Stimulated activated CD4-positive, alpha-beta T cell treated with anti-CD3 and anti-CD28 coated beads, Interleukin-12 subunit alpha, Interleukin-12 subunit beta, amount 100 ng/mL, for 24 hours (primary cell): ENCODE measurements around the gene HOXA2.
A peak's percentile ranks its signal among the peaks of the same experiment; 100 is the strongest.

Experiments used
- DNase-seq, 2 experiments: peaks; one replicate each; pipeline ENCODE4 v3.0.0-alpha.2; 2020; ENCODE audit warnings: low read depth in 2 of 2

The HOXA2 gene

DNA sequence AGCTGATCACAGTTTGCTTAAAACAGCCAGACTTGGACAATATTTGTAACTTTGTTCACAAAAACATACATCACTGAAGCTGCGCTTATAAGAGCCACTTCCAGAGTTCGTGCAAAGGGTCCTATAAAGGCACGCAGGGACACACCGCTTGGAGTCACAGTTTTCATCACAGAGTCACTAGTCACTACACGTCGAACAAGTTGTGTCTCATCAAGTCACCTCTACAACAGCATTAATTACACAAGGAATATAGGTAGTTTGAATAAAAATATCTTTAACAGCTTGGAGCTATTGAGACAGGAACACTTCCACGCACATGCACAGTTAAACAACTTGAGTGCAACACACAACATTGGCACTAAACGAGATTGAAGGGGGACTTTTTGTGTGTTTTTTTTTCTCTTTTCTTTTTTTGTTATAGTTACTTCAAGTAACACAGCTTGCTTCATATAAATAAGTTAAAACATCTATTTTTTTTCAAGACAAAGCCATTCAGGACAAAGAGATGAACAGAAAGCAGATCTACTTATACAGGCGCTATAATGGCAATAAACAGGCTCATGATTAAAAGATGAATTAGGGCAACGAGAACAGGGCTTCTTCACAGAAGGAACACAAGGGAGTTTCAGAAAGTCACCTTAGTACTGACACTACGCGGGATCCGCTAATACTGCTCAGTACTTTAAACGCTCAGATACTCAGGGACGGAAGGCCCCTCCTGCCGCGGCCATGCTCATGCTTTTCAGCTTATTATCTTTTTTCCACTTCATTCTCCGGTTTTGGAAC is 38.8 kb upstream of the HOXA2 start:
- no peak for DNase-seq

DNA sequence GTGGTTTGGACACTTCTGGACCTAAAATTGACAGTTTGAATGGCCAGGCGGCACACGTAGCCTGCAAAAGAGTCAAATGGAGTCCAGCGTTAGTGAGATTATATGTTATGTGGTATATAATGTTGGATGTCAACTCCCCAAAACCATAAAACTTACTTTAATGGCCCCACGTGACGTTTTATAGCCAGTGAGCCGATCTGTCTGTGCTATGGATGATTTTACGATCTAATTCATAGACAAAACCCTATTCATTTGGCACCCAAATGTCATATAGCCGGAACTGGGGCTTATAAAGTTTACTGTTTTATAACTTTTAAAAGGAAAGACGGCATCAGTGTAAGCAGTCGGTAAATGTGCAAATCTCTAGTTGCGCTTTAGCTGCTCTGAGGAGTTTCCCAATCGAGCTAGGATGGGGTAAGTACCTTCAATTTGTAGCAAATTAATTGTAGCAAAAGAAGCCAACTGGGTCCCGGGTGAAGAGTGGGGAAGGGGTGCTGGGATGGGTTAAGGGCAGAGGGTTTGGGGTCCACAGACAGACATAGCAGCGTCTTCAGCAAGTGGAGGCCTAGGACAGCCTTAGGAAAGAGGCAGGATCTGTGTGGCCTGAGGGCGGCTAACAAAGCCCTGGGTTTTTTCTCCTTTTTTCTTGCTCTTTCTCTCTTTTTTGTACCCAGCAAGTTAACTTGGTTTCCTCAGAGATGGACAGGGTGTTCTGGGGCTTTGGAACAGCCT is 37.8 kb upstream of the HOXA2 start:
- no peak for DNase-seq

DNA sequence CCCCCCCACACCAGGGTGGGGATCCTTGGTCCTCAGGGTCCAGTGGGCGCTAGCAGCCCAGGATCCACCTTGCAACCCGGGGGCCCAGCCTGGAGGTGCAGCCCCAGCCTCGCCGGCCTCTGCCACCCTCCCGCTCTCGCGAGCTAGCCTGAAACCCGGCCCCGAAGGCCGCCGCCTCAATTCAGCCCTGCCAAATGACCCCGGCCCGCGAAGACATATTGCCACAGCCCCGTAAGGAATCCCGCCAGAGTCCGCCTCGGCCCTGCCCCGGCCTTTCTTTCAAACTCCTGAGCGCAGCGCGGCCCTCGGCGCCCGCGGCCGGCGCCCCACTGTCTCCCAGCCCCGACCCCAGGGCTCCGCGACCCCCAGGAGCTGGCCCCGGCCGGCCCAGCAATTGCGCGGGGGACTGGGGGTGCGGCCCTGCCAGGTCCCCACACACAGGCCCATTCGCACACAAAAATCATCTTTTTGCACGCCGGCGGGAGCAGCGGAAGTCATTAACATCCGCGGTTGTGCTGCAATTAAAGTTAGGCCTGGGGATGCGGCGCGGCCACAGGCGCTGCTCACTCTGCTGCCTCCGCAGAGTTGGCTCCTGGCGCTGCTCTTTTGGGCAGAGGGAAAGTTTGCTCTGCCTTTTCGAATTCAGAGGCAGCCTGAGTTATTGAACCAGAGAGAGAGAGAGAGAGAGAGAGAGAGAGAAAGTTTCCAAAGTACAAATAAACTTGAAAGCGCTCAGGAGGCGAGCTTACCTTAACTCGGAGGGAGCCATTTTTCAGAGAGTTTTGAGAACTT is 37.0 kb upstream of the HOXA2 start:
- no peak for DNase-seq

DNA sequence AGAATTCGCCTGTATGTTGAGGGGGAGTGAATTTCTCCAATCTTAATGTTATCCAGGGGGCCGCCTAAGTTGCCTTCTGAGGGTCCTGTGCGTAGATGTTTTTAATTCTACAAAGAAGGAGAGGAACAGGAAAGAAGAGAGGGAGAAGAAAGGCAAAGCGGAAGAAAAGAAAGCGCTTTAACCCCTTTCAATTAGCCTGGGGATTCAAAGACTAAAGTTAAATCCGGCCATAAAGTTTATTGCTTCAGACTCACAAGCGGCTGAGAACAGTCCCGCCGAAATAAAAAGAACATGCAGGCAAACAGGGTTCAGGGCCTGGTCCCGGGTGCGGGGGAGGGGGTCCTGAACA is 36.5 kb upstream of the HOXA2 start:
- DNase-seq, result no peak

DNA sequence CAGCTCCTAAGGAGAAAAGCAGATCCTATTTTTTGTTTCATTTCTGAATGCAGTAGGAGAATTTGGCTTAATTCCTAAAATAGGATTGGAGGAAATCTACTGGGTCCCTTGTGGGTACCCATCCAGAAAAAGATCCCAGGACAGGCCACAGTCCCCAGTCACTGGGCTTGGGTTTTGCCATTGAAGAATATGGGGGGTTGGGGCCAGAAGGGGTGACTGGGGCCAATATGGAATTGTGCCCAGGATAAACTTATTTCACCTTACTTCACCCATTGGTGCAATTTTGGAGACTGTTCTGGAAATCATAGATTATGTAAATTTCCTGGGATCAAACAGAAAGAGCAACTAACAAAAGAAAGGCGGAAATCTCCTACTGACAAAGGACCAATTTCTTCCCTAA is 36.0 kb upstream of the HOXA2 start:
- DNase-seq, result no peak

DNA sequence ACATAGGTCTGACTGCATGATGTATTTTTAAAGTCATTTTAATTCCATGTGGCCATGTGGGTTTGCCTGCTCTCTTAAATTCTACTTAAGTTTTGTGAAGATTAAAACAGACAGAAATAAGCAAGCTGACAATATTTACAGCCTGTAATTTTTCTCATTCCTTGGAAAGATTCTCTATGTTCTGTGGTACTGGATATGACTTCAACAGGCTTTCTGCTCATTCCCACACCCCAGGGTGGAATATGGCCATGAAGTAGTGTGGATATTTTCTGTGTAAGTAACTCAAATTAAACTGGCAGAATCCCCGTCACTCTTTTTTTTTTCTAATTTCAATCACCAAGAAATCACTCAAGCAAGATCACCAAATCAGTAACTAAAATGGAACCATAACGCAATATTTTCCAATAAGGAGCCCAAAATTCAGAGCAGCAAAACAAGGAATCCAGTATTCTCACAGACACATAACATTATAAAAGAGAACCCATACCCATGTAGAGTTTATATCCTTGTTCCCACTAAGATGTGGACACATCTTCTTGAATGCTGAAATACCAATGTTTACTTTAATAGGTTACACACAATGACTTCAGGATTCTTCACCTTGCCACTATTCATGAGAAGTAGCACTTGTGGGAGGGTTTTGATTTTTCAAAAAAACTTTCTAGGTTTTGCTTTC is 35.3 kb upstream of the HOXA2 start:
- no peak for DNase-seq

DNA sequence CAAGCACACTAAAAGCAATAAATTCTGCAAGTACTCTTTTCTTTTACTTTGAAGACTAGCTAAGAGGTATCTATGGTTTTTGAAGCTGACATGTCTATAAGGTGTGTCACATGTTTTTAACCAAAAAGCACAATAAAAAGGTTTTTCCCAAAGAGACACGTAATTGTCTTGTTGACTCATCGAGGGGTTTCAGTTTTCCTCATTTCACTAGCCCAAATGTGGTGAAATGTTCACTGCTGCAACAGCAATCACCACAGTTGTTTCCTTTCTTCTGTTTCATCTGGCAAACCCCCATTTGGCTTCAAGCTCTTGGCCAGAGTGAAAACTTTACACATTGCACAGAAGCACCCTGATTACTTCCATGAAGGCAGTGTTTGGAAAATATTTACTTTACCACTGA is 31.9 kb upstream of the HOXA2 start:
- DNase-seq, result no peak

DNA sequence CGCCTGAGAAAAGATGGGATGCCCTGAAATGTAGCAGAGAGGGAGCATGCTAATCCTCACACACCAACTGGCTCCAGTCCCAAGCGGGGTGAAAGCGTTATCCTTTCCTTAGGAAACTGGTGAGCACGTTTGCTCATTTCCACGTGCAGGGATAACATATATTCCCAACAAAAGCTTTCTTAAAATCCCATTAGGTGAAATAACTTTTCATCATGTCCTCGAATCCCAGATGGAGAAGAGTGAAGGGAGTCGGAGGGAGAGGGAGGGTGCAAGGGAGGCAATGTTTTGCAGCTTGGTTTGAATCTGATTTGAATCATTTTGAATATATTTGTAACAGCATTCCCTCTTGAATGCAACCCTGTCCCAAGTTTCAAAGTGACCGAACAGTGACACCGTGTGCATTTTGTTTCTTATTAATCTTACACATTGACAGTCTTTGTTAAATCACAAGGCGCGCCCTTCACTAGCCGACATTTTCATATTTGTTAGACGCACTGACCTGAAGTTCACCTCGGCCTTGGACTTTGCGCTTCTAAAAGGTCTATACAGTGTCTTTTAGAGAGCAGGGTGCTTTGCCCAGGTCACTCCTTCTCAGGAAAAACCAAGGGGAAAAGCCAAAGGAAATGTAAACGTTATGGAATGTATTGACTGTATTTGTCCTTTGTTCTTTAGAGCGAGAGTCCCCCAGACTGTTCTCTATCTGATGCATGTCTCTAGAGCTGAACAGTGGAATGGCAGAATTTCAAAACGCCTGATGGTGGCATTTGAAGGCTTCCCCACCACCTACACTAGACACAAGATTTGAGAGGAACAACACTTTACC is 31.1 kb upstream of the HOXA2 start:
- DNase-seq, result no peak

DNA sequence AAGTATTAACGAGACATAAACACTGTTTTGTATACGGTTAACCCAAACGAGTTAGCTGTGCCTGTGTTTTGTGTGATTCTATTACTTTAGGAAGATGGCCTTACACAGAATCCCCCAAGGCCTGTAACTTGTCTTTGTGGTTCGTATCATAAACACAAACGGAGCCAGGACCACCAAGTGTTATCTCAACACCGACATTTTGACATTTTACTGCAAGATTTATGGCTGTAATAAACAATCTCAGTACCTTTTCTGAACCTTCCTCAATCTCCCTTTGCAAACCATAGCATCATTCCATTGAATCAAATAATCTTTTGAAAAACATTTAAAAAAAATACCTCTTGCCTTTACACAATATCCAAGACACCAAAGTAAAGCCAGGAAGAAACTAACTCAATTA is 30.5 kb upstream of the HOXA2 start:
- DNase-seq, result no peak

DNA sequence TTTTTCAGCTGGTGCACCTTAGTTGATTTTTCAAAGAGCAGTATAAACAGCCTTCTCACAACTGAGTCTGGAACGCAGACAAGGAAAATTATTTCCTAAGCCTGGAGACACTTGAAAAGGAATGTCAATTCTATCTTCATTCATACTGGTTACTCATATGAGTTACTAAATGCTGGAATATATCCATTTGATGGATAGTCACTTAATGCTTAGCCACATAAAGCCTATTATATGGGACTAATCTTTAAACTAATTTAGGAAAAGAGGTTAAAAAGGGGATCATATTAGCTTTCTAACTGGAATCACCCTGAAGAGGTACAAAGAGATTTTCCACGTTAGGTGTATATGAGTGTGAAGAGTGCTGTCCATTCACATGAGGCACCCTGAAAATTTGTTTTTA is 29.7 kb upstream of the HOXA2 start:
- no peak for DNase-seq

DNA sequence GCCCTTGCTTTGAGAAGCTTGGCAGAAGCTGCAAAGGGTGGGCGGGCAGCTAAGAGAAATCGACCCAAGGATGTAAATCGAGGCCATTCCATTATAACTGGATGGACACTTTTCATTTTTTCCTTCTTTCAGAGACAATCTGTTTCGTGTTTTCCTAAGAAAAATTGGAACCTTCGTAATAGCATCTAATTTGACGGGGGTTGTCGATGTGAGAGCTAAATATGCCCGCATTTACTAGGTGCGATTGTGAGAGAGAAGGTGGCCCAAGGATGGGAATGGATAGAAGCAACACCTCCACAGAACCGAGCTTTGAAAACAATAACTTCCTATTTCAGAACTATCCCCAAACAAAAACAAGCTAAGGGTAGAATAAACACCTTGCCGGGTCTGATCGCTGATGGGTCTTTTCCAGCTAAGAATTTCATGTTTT is 28.9 kb upstream of the HOXA2 start:
- DNase-seq, result no peak

DNA sequence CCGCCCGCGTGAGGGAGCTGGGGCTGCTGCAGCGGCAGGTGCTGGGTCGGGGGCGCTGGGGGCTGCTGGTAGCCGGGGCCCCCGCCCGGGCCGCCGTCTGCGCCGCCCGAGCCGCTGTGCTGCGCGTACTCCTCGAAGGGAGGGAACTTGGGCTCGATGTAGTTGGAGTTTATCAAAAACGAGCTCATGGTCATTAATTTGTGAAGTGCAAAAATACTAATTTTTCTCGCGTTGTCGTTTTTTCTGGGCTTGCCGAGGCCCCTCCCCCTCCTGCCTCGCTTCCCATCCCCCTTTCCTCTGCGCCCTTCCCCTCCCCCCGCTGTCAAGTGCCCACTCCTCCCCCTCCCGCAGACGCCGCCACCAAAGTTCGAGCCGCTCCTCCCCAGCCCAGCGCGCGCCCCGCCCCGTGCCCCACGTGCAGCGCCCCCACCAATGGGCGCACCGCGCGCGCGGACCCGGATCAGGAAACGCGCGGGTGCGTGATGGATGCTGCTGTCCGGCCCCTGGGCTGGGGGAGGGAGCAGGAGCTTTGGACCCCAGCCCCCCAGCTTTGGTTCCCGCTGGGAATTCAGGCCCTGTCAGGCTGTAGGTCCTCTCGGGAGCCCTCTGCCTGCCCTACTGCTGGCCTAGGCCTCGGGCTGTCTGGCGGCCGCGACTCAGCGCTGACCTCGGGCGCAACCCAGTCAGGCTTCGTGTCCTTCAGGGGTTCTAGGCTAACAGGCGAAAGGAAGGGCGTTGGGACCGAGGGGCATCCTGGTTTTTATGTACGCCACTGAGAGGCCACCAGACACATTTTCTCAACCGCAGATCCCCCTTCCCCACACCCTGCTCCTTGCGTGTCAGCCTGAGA is 28.3 kb upstream of the HOXA2 start, which contains the start of gene HOXA4:
Gene HOXA4, minus strand, starts transcription at position 218 of the 850 bp plus-strand sequence. Its CDS starts 24 bp downstream, at position 194.
- DNase-seq, result peak; percentile 37 to 49

DNA sequence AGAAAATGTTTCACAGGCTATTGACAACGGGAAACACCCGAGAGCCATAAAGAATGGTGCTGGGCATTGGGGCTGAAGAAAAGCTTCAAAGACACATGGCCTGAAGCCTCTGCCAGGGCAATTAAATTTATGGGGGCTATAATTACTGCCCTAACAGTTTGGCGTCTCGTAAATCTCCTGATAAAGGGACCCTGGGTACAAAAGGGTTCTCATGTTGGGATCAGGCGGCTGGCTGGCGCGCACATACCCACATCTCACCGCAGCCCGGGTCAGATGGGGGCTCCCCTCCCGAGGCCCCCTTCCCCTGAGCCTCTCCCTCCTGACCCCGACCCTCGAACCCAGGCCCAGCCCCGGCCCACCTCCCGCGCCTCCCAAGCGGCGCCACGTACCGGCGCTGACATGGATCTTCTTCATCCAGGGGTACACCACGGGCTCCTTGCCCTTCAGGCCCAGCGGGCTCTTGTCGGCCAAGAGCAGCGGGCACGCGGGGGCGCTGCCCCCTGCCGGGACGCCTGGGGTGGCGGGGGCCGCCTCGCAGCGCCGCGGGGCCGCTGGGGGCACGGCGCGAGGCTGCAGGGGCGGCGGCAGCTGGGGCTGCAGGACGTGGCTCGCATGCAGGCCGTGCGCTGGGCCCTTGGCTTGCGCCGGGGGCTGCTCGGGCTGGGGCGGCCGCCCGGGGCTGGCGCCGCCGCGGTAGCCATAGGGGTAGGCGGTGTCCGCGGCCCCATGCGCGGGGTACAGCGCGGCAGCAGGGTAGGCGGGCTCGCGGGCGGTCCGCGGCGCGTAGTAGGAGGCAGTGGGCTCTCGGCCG is 27.5 kb upstream of the HOXA2 start:
- DNase-seq, result no peak

DNA sequence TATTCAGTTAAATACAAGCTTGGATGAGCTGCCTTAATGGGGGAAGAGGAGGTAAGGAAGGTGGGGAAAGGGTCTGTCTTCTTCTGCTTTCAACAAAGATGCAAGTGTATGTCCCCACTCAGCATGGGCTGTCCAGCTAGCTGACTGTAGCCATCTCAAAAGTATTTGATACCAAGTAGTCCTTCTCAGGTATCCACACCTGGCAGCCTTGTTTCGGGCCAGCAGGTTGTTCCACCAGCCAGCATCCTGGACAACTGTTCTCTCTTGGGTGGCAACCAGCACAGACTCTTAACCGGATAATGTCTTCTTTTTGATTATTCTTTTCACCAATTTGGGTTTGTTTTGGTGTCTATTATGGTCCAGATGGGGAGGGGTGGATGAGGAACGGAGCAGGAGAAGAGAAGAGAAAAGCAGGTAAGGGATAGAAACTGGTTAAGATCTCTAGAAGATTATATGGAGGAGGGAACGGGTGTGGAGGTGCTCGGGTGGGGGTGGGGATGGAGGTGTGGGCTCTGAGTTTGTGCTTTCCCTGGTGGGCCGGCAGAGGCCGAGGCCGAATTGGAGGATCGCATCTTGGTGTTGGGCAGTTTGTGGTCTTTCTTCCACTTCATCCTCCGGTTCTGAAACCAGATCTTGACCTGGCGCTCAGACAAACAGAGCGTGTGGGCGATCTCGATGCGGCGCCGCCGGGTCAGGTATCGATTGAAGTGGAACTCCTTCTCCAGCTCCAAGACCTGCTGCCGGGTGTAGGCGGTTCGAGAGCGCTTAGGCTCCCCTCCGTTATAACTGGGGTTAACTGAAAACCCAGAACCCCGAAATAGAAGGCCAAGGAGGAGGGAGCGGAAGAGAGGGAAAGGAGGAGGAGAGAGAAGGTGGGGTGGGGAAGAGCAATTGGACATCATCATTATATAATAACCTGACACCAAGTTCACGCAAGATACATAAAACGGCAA is 26.6 kb upstream of the HOXA2 start:
- DNase-seq, result no peak

DNA sequence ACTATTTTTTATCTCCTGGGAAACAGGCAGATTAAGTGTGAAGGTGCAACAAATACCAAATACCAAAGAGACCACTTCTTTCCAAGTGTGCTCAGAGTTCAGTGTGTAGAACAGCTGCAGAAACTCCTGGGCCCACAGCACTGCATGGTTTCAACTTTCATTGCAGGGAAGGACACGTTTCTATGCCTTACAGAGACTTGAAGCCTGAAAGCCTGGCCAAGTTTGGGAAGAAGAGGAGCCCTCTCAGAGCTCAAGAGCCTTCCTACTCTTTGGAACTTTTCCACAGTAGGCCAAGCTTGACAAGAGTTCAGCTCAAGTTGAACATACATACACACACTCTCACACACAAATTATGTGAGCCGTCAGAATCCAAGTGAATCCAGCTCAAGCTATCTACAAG is 25.6 kb upstream of the HOXA2 start:
- no peak for DNase-seq

DNA sequence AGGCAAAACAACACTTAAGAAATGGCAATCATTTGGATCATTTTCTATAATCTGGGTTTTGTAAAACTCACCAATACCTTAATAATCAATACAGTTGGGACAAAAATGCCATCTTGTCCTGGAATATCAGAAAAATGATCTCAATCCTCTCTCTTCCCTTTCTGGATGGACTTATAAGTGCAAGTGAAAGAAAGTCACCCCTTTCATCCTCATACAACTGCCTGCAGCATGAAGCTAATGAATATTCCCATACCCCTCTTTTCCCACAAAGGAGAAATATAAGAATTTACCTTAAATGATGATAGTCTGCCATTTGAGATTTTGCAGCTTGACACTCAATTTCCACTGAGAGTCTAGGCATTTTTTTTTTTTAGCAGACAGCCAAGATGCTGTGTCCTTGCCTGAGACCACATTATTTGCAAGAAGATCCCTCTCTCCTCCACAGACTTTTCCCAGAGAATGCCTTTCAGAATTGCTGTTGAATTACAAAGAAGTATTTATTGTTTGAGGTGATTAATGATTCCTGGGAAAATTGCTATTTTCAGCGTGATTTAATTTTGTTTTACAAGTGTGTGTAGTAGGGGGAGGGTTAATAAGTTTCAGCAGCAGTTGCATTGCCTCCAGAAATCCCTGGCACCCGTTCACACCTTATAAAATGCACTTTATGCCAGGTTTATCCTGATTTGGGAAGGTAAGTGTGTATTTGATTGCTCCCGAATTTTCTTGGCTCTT is 24.3 kb upstream of the HOXA2 start:
- no peak for DNase-seq

DNA sequence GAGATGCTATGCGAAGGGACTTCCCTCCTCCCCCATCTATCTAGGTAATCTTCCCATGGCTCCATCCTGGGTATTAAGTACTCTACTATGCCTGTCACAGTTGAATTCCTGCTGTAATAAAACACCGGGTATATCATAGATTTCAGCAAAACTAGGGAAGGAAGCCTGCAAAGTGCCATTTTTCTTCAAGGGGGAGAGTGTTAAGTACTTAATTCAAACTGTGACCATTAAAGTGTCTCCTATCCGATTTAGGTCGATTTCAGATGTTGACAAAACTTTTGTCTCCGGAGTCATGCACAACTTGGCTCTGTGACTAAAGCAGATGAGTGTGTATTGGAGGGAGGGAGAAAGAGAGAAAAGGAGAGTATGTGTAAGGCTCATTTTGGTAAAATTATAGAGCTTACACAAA is 23.5 kb upstream of the HOXA2 start:
- DNase-seq, result no peak
